B cell (primary cell): ENCODE data around the gene COX6B1. TPM values are rescaled to one million over a fixed set of nuclear protein-coding genes. Genes with fewer than 3 reads are reported as not detected.

ENCODE experiments used
- ATAC-seq: fragments of 200-7000 bp; cut with Tn5 transposase; one replicate; pipeline ENCODE4 v1.10.0; 2021; ENCODE audit warnings: low read depth, mild to moderate bottlenecking, moderate number of reproducible peaks, moderate library complexity
- CTCF ChIA-PET: fragments of 350-600 bp; sonication (Branson Sonifier 250); formaldehyde crosslinking; loops from one replicate; lab custom pipeline; 2021; ENCODE audit warnings: antibody characterized with exemption, inconsistent platforms; lab: Charles Lee
- POLR2A ChIA-PET: fragments of 350-600 bp; sonication (Branson Sonifier 250); formaldehyde crosslinking; loops from one replicate; lab custom pipeline; 2021; ENCODE audit warnings: antibody characterized with exemption; lab: Charles Lee
- DNase-seq: peaks from one replicate; pipeline ENCODE4 v3.0.0; 2013
- H2AFZ ChIP-seq: 2 replicates; pipeline ENCODE4 v1.6.1; 2012; ENCODE audit warnings: mild to moderate bottlenecking, low read depth, low read length; ENCODE audit not compliant: insufficient read depth, poor library complexity, severe bottlenecking
- H3K27ac ChIP-seq, 2 donors: 1 replicate in 1 of 2; 2 replicates in 1 of 2; pipeline ENCODE4 v1.5.1; 2012 to 2013; ENCODE audit warnings: low read length in 2 of 2, mild to moderate bottlenecking in 2 of 2, moderate library complexity in 1 of 2
- H3K27me3 ChIP-seq, 4 experiments: fragments of 200-600 bp in 1 of 4; sonication (generic) in 1 of 4; replicated peaks in 1 of 4; 1 replicate in 2 of 4; 2 replicates in 2 of 4; pipeline versions ENCODE4 v1.6.1 to v1.7.0; 2013 to 2016; ENCODE audit warnings: low read length in 3 of 4, mild to moderate bottlenecking in 2 of 4, mixed read lengths in 1 of 4, moderate library complexity in 1 of 4; ENCODE audit not compliant: insufficient read depth in 4 of 4, control insufficient read depth in 3 of 4; ENCODE audit errors: control extremely low read depth in 1 of 4
- H3K36me3 ChIP-seq, 2 experiments: replicated peaks in 1 of 2; 1 replicate in 1 of 2; 2 replicates in 1 of 2; pipeline versions ENCODE4 v1.6.1 to v1.7.1; 2013; ENCODE audit warnings: low read length in 1 of 2; ENCODE audit not compliant: insufficient read depth in 2 of 2, control insufficient read depth in 1 of 2; ENCODE audit errors: control extremely low read depth in 1 of 2, extremely low read depth in 1 of 2
- H3K4me1 ChIP-seq, 2 donors: fragments of 200-600 bp in 1 of 2; sonication (generic) in 1 of 2; 1 replicate in 1 of 2; 2 replicates in 1 of 2; pipeline versions ENCODE4 v1.5.1 to v1.6.1; 2013 to 2017; ENCODE audit warnings: low read length in 2 of 2; ENCODE audit not compliant: control insufficient read depth in 2 of 2, insufficient read depth in 2 of 2
- H3K4me2 ChIP-seq: replicated peaks from 2 replicates; pipeline ENCODE3; 2012; ENCODE audit warnings: mild to moderate bottlenecking, low read depth, low read length; ENCODE audit not compliant: poor library complexity, severe bottlenecking
- H3K4me3 ChIP-seq, 5 experiments: fragments of 200-600 bp in 1 of 5; sonication (generic) in 1 of 5; 1 replicate in 3 of 5; 2 replicates in 2 of 5; pipeline versions ENCODE4 v1.5.1 to v1.7.0; 2011 to 2016; ENCODE audit warnings: low read length in 4 of 5, mild to moderate bottlenecking in 4 of 5, low read depth in 2 of 5, control low read depth in 1 of 5, moderate library complexity in 1 of 5; ENCODE audit not compliant: insufficient read depth in 1 of 5; ENCODE audit errors: control extremely low read depth in 1 of 5, extremely low read depth in 1 of 5
- H3K79me2 ChIP-seq: fragments of 200-600 bp; sonication (generic); one replicate; pipeline ENCODE4 v1.6.0; 2016; ENCODE audit warnings: low read length; ENCODE audit not compliant: control insufficient read depth, insufficient read depth
- H3K9ac ChIP-seq: fragments of 200-600 bp; sonication (generic); 2 replicates; pipeline ENCODE4 v1.6.1; 2017; ENCODE audit warnings: mild to moderate bottlenecking, low read length, moderate library complexity
- H3K9me3 ChIP-seq, 3 donors: one replicate each; pipeline versions ENCODE4 v1.6.1 to v1.7.1; 2013; ENCODE audit warnings: low read length in 2 of 3; ENCODE audit not compliant: control insufficient read depth in 2 of 3, insufficient read depth in 1 of 3; ENCODE audit errors: control extremely low read depth in 1 of 3
- H4K20me1 ChIP-seq: 2 replicates; pipeline ENCODE4 v1.6.0; 2012; ENCODE audit warnings: mild to moderate bottlenecking, low read length; ENCODE audit not compliant: insufficient read depth, control insufficient read depth, poor library complexity, severe bottlenecking
- H3K27ac Mint-ChIP-seq: one replicate; pipeline ENCODE4 v1.8.0; 2021; ENCODE audit warnings: mixed read lengths
- H3K27me3 Mint-ChIP-seq: one replicate; pipeline ENCODE4 v1.8.0; 2021; ENCODE audit warnings: mixed read lengths
- H3K4me1 Mint-ChIP-seq: one replicate; pipeline ENCODE4 v1.8.0; 2021; ENCODE audit warnings: mixed read lengths
- H3K4me3 Mint-ChIP-seq: one replicate; pipeline ENCODE4 v1.8.0; 2021; ENCODE audit warnings: mixed read lengths
- H3K9me3 Mint-ChIP-seq: one replicate; pipeline ENCODE4 v1.8.0; 2022; ENCODE audit warnings: mixed read lengths; ENCODE audit not compliant: insufficient read depth
- EZH2 ChIP-seq: IDR thresholded peaks from 2 replicates; pipeline ENCODE4 v1.6.1; 2012; ENCODE audit warnings: borderline replicate concordance, low read depth, mild to moderate bottlenecking, moderate library complexity, low read length; ENCODE audit not compliant: insufficient read depth, poor library complexity, severe bottlenecking
- WGBS: methylation state at CpG from one replicate; pipeline ENCODE4 v1.1.5; 2013; ENCODE audit warnings: missing lambda C conversion rate; ENCODE audit not compliant: insufficient coverage; 5-methylcytosine and 5-hydroxymethylcytosine counted together
- intact Hi-C: fragments of 100-400 bp; cut with micrococcal nuclease; formaldehyde crosslinking; loops from one replicate; pipeline ENCODE4 v1.10.0; 2022
- polyA plus RNA-seq: library from polyadenylated mRNA; depleted of rRNA; stranded (reverse); fragments of >200 nt; gene quantifications from 2 replicates; pipeline ENCODE4 v1.2.3, GENCODE V29; 2012
- total RNA-seq, 2 donors: library from RNA; stranded (reverse); fragments of 120-200 nt in 1 of 2; gene quantifications; 1 replicate in 1 of 2; 2 replicates in 1 of 2; pipeline versions ENCODE4 v1.2.3 to v1.2.4, GENCODE V29; 2013 to 2022
- TF ChIP-seq, protein P1 (sequence below): fragments of 200-600 bp; IDR thresholded peaks from one replicate; pipeline ENCODE4 v1.8.0; 2022; ENCODE audit warnings: antibody characterized with exemption, mild to moderate bottlenecking

Gene COX6B1
- total and polyA plus RNA-seq, 2 donors (not counting 1 experiment from before 2014, with no cell fraction given) = 215 to 387 TPM

DNA sequence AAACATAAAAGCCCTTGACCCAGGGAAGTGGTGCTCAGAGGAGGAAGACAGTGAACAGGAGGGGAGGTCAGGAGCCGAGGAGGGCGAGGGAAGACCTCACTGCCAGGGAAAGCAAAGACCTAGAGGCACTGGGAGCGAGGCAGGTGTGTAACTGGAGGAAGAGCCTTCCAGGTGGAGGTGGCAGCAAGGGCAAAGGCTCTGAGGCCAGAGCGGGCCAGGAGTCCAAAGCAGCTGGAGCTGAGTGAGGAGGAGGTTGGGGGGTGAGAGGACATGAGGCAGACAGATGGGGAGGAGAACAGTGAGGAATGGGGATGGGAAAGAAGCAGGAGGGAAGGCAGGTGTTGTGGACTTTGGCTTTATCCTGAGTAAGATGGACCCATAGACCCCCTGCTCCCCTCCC lies 21.9 kb downstream of the COX6B1 start:
- H3K4me3 Mint-ChIP-seq = no peak overlapping the region
- ChIA-PET POLR2A (no interaction called here), CTCF (no interaction called here)
- no peak overlapping the region for H3K9ac ChIP-seq
- peaks cover 8 to 9% of the 10 kb centered on the region in 2 donors for H3K4me1 ChIP-seq
- H3K9me3 Mint-ChIP-seq = no peaks in the 10 kb centered on the region
- no peak overlapping the region for H3K27ac Mint-ChIP-seq
- 66% methylated on average over 4 of the region's 4 CpGs for WGBS
- intact Hi-C loops = no loop called here
- peaks cover 7% of the 10 kb centered on the region for H3K4me1 Mint-ChIP-seq
- peaks cover 0 to 34% (median 13%) of the 10 kb centered on the region in 4 experiments for H3K27me3 ChIP-seq
- no peak overlapping the region for H2AFZ ChIP-seq
- H4K20me1 ChIP-seq = no peaks in the 10 kb centered on the region
- H3K4me2 ChIP-seq = no peak overlapping the region
- TF ChIP-seq, protein P1, sequence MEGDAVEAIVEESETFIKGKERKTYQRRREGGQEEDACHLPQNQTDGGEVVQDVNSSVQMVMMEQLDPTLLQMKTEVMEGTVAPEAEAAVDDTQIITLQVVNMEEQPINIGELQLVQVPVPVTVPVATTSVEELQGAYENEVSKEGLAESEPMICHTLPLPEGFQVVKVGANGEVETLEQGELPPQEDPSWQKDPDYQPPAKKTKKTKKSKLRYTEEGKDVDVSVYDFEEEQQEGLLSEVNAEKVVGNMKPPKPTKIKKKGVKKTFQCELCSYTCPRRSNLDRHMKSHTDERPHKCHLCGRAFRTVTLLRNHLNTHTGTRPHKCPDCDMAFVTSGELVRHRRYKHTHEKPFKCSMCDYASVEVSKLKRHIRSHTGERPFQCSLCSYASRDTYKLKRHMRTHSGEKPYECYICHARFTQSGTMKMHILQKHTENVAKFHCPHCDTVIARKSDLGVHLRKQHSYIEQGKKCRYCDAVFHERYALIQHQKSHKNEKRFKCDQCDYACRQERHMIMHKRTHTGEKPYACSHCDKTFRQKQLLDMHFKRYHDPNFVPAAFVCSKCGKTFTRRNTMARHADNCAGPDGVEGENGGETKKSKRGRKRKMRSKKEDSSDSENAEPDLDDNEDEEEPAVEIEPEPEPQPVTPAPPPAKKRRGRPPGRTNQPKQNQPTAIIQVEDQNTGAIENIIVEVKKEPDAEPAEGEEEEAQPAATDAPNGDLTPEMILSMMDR = no peak
- TF ChIP-seq EZH2 = no peak
- H3K36me3 ChIP-seq = peaks cover 0 to 8% of the 10 kb centered on the region in 2 experiments
- no peaks in the 10 kb centered on the region for H3K79me2 ChIP-seq
- no peak overlapping the region for H3K27ac ChIP-seq
- DNase-seq (no peak), ATAC-seq (no peak)
- peaks cover 0 to 11% (median 0%) of the 10 kb centered on the region in 3 donors for H3K9me3 ChIP-seq
- peaks cover 26% of the 10 kb centered on the region for H3K27me3 Mint-ChIP-seq
- H3K4me3 ChIP-seq = no peak overlapping the region

DNA sequence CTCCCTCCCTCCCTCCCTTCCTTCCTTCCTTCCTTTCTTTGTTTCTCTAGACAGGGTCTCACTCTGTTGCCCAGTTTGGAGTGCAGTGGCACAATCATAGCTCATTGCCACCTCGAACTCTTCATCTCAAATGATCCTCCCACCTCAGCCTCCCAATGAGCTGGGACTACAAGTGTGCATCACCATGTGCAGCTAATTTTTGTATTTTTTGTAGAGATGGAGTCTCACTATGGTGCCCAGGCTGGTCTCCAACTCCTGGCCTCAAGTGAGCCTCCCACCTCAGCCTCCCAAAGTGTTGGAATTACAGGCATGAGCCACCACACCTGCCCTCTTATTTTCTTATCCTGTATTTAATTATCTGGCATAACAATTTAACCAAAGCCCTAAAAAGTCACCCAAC lies 22.6 kb downstream of the COX6B1 start:
- H3K4me3 ChIP-seq = no peak overlapping the region
- no peak overlapping the region for H3K4me3 Mint-ChIP-seq
- peaks cover 7% of the 10 kb centered on the region for H3K4me1 Mint-ChIP-seq
- ChIA-PET CTCF (no interaction called here), POLR2A (interaction anchor here (0.6 kb wide), 1 partner anchor 9 kb away, joined by 5 read pairs; no protein-coding TSS in a partner anchor)
- no peaks in the 10 kb centered on the region for H4K20me1 ChIP-seq
- peaks cover 26% of the 10 kb centered on the region for H3K27me3 Mint-ChIP-seq
- no CpG with 5 or more reads among the region's 1 CpG for WGBS
- TF ChIP-seq, protein P1 = no peak
- no peak for TF ChIP-seq EZH2
- peaks cover 0 to 37% (median 13%) of the 10 kb centered on the region in 4 experiments for H3K27me3 ChIP-seq
- no peak overlapping the region for H3K27ac Mint-ChIP-seq
- H3K27ac ChIP-seq = no peak overlapping the region
- no peaks in the 10 kb centered on the region for H3K79me2 ChIP-seq
- H3K9me3 Mint-ChIP-seq = no peaks in the 10 kb centered on the region
- H2AFZ ChIP-seq = no peak overlapping the region
- H3K36me3 ChIP-seq = peaks cover 0 to under 1% of the 10 kb centered on the region in 2 experiments
- intact Hi-C loops = no loop called here
- DNase-seq (no peak), ATAC-seq (no peak)
- H3K4me1 ChIP-seq = peaks cover 8 to 9% of the 10 kb centered on the region in 2 donors
- H3K9ac ChIP-seq = no peak overlapping the region
- H3K9me3 ChIP-seq = peaks cover 0 to 11% (median 0%) of the 10 kb centered on the region in 3 donors
- H3K4me2 ChIP-seq = no peak overlapping the region
